GM13977 (cell line): Measurements from ENCODE around the gene LPAR3.
"Not testable (repeated sequence)": the region's sequence is repeated elsewhere in the genome, so short reads cannot be mapped to it uniquely, and the experiment has no call there.

Experiments used
- DNase-seq: peaks from one replicate; pipeline ENCODE4 v3.0.0; 2012; ENCODE audit warnings: low spot score
- CTCF ChIP-seq: IDR thresholded peaks from 2 replicates; pipeline ENCODE4 v1.5.1; 2012; ENCODE audit warnings: mild to moderate bottlenecking, control low read depth; ENCODE audit not compliant: insufficient read depth; ENCODE audit errors: extremely low read depth, missing control alignments
- in situ Hi-C: fragments of 300-500 bp; cut with MboI; formaldehyde crosslinking; loops from one replicate; pipeline ENCODE4 v1.12.0; 2022; ENCODE audit warnings: low sequenced_read_pairs, low pct_unique_long_range_greater_than_20kb, mixed read lengths, inconsistent platforms; ENCODE audit not compliant: unreplicated experiment

Gene LPAR3

GRCh38 chr1:84920159-84920558 lies 27.2 kb upstream of the LPAR3 start:
- no peak for TF ChIP-seq CTCF
- in situ Hi-C loops = no loop called here
- DNase-seq = no peak

DNA sequence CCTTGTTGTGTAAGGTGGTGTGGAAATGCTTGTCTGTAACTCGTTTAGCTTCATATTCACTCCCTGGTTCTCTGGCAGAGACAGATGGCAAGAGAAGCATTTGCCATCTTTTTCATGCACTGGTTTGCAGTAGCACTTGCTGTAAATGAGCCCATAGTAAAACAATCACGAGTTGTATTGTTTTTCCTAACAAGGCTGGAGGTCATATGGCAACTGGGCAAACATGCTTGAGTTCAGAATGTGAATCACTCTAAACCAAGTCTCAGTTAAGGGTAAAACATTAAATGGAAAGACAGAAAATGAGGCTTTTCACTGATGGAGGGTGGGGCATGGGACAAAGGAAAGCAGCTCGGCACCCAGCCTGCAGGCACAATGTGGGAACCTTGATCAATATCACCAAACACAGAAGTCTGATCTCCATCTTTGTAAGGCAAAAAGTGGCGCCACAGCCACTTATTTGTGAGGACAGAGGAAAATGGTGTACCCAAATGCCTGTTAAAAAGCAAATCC lies 26.5 kb upstream of the LPAR3 start:
- TF ChIP-seq CTCF = no peak
- in situ Hi-C loops = no loop called here
- DNase-seq = no peak

- in situ Hi-C loops = no loop called here
- DNase-seq = no peak
- TF ChIP-seq CTCF = no peak
Measured at GRCh38 chr1:84918726-84919336, 25.8 kb upstream of the LPAR3 start.

DNA sequence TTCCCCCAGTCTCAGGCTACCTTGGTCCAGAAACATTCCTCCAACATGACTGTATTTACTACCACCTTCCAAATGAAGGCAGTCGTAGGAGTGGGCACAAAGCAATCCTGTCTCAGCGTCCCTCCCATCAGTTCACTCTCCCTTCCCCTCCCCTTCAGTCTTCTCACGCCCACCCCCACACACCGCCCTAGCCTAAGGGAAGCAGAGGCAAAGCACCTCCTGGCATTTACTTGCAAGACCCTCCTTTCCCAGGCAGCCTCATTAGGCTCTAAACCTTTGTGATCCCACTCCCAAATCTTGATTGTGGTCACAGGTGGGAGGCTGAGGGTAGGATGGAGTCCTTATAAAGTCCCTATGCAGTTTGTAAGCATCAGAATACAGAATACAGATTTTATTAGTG lies 23.9 kb upstream of the LPAR3 start:
- in situ Hi-C loops = no loop called here
- no peak for DNase-seq
- no peak for TF ChIP-seq CTCF

DNA sequence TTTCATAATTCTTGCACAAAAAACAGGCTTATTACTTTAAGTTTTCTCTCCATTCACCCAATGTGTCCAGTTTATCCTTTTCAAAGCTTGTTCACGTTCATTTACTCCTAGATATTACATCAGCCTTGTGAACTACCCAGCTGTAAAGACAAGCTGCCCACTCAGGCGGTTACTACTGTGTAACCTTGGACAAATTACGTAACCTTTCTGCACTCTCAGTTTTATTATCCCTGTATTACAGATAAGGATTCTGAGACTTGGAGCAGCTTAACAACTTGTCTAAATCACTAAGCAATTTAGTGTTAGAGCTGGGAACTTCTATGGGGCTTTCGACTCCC lies 20.5 kb upstream of the LPAR3 start:
- in situ Hi-C loops = no loop called here
- TF ChIP-seq CTCF = no peak
- no peak for DNase-seq

- no peak for DNase-seq
- in situ Hi-C loops = no loop called here
- TF ChIP-seq CTCF = no peak
Measured at GRCh38 chr1:84912726-84913554, 19.9 kb upstream of the LPAR3 start.

DNA sequence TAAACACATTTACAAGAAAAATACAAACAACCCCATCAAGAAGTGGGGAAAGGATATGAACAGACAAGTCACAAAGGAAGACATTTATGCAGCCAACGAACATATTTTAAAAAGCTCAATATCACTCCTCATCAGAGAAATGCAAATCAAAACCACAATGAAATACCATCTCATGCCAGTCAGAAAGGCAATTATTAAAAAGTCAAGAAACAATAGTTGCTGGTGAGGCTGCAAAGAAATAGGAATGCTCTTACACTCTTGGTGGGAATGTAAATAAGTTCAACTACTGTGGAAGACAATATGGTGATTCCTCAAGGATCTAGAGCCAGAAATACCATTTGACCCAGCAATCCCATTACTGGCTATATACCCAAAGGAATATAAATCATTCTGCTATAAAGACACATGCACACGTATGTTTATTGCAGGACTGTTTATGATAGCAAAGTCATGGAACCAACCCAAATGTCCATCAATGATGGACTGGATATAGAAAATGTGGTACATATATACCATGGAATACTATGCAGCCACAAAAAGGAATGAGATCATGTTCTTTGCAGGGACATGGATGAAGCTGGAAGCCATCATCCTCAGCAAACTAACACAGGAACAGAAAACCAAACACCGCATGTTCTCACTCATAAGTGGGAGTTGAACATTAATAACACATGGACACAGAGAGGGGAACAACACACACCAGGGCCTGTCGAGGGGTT lies 15.9 kb upstream of the LPAR3 start:
- DNase-seq, in situ Hi-C loops: not testable (repeated sequence)
